RPMI7951 (cell line): ENCODE data around the gene ANKS1B. TPM values are rescaled to one million over a fixed set of nuclear protein-coding genes. Genes with fewer than 3 reads are reported as not detected.

Experiments
- DNase-seq: peaks from one replicate; pipeline ENCODE4 v3.0.0-alpha.2; 2012; ENCODE audit warnings: low read depth
- total RNA-seq: library from RNA; depleted of rRNA; stranded (reverse); fragments of >200 nt; shearing (Covaris generic); gene quantifications from 2 replicates; pipeline ENCODE4 v1.2.3, GENCODE V29; 2014

The ANKS1B gene
- total RNA-seq, 1 experiment from 2014 or later = not detected

DNA sequence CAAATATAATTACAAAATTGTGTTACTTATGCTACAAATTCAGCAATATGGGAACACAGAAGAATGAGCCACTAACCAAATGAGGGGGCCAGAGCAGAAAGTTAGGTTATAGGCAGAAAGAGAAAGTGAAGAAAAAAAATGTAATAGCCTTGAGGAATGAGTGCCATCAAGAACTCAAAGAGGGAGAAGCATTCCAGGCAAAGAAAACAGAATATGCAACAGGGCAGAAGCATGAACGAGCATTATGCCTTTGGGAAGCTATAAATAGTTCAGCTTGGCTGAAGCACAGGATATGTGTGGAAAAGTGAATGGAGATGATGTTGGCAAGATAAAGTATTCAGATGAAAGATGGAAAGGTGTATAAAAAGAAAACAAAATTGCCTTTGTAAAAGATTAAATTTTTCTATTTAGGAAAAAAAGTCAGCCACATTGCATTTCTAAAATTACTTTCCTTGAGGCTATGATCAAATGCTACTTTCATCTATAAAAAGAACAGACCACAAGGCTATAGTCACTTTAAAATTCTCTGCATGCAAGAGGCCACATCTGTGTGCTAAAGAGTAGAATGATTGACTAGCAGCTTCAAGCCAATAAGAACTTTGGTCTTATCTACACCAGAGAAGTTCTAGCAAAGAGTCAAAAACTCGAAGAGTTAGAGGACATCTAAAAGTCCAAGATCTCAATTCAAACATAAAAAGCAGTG is 530.7 kb downstream of the ANKS1B start:
- peak; percentile 72 for DNase-seq

- DNase-seq = peak; percentile 26
Measured at GRCh38 chr12:99450036-99450630, 534.6 kb downstream of the ANKS1B start.

DNA sequence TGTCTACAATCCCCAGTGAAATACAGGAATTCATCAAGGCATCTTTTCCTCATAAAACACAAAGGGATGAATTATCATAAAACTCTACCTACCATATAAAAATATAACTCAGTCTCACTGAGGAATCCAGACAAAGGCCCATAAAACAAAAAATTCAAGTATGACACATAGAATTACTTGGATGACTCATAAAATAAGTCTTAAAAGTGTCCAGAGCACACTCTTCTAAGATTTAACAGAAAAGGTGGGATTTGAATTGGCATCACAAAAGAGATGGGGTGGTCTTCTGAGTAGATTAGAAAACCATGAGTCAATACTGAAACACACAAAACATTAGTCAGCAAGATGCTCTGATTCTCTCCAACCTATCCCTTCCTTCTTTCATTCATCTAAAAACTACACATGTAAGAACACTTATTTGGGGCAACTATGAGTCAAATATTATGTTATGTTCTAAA is 539.8 kb downstream of the ANKS1B start:
- peak; percentile 18 for DNase-seq

DNA sequence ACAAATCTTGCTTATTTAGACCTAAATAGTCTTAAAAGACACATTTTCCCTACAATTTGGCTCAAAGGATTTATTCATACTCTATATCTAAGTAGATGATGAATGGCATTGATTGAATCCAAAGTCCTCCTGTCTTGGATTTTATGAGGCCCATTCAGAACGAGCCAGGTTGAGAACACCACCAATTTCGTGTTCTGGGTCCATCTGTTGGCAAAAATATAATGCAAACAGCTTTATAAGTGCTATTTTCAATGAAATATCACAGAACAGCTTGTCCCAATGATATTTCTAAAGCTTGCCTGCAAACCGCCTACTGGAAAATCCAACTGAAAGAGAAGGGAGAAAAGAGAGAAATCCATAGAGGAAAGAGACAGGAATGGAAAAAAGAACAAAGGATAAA is 542.0 kb downstream of the ANKS1B start:
- no peak for DNase-seq

- no peak for DNase-seq
Measured at GRCh38 chr12:99439399-99439798, 545.3 kb downstream of the ANKS1B start.

GRCh38 chr12:99436584-99436983 is 548.2 kb downstream of the ANKS1B start:
- DNase-seq = no peak

GRCh38 chr12:99435095-99435791 is 549.5 kb downstream of the ANKS1B start:
- DNase-seq = no peak

GRCh38 chr12:99433155-99433554 is 551.6 kb downstream of the ANKS1B start:
- no peak for DNase-seq

- no peak for DNase-seq
Measured at GRCh38 chr12:99431203-99431602, 553.5 kb downstream of the ANKS1B start.

DNA sequence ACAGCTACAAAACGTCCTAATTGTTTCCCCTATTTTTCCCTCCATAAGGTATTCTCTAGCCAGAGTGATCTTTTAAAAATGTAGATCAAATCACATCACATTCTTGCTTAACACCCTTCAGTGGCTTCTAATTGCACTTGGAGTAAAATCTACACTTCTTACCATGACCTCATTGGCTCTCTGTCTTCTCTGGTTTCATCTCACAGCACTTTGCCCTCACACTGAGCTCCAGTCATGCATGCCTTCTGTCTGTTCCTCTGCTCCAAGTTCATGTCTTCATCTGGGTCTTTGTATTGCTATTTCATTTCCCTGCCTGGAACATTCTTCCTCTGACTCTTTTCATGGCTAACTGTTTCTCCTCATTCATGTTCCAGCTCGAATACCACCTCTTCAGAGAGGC is 557.6 kb downstream of the ANKS1B start:
- DNase-seq = no peak

- no peak for DNase-seq
Measured at GRCh38 chr12:99418379-99418778, 566.4 kb downstream of the ANKS1B start.

DNA sequence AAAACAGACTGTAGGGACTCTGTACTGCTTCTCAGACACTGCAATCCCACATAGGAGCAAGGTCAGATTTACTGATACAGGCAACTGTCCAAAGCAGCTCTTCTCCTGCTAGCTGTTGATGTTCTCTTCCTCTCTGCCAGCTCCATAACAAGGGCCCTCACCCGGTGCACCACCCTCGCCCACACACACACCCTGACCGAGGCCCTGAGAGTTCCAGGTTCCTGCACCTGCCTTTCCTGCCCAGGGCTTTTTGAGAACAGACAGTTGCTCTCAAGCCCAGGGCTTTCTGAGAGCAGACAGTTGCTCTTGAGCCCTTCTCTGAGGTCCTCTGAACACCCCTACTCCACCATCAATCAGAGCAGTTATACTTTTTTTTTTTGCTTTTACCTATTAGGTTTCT is 571.0 kb downstream of the ANKS1B start:
- DNase-seq = no peak

DNA sequence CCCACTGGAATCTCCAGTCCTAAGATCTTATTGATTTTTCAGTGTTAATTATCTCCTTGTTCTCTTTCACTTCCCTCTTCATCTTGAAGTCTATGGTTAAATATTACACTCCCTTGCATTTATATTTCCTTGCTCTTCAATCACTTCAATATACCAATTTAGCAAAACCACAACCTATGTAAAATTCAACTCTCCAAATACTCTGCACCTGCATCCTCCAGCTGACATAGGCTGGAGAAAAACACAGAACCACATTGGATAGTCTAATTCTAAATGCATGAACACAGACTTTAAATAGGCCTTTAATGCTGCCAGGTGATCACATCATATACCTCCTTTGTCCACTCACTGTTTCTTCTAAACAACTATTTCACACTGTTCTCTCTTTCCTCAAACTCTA is 591.0 kb downstream of the ANKS1B start:
- DNase-seq = no peak

DNA sequence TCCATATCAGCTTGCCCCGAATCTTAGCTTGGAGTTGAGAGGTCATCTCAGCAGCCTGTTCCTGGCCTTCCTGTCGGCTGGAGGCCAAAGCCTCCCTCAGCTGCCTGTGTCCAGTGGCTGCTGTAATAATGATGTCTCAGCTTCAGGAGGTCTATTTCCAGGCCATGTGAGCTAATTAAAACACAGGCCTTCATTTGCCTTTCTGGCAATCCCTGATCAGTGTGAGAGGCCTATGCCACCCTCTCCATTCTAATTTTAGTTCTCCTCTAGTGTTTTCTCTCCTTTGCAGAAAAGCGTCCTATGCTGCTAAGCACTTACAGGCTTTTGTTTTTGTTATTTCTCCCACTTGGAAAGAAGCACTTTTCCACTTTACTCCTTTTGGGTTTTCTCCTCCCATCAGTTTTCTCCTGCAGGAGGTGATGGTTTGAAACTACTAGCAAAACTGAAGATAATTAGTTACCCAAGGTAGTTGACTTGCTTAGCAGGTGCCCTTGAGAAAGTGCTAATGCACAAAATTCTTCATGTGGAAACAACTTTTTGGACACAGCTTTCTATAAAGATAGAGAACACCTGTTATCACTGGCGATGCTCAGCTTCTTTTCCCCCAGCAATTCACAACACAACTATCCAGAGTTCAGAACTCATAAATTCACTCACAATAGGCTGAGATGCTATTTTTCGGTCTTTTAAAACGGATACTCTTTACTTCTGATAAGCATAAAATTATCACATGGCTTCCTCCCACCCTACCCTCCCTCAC is 592.5 kb downstream of the ANKS1B start:
- DNase-seq = no peak

GRCh38 chr12:99390707-99391106 is 594.0 kb downstream of the ANKS1B start:
- DNase-seq = peak; percentile 57

GRCh38 chr12:99389751-99390150 is 595.0 kb downstream of the ANKS1B start:
- no peak for DNase-seq

- no peak for DNase-seq
Measured at GRCh38 chr12:99388671-99389195, 596.0 kb downstream of the ANKS1B start.

DNA sequence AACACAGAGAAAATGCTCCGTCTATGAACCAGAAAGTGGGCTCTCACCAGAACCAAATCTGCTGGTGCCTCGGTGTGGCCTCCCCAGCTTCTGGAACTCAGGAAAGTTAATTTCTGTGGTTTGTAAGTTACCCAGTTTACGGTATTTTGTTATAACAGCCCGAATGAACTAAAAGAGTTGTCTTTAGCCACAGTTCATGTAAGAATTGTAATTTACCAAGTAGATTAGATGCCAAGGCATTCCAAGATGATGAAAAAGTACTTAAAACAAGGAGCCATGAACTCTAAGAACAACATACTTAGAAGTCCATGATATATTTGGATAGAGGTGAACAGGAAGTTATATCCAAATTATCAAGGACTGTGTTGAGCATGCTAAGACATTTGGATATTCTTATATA is 597.1 kb downstream of the ANKS1B start:
- no peak for DNase-seq

DNA sequence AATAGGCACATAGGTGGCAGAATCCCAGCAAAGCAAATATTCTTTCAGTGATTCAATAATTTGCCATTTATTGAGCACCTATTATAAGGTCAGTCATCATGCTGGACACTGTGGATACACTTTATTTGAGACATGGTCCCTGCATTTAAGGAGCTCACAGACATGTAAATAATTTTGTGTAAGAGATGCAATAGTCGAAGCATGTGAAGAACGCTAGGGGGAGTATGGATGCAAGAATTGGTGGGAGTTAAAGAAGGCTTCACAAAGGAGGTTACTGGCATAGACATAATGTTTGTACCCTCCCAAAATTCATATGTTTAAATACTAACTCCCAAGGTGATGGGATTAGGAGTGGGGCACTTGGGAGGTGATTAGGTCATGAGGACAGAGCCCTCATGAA is 597.8 kb downstream of the ANKS1B start:
- DNase-seq = peak; percentile 39

- DNase-seq = no peak
Measured at GRCh38 chr12:99383258-99383657, 601.5 kb downstream of the ANKS1B start.

- no peak for DNase-seq
Measured at GRCh38 chr12:99381992-99382391, 602.7 kb downstream of the ANKS1B start.

GRCh38 chr12:99380701-99381100 is 604.0 kb downstream of the ANKS1B start:
- DNase-seq = no peak
